H9 (cell line): Measurements from ENCODE around the gene KCNMB3. TPM values are rescaled to one million over a fixed set of nuclear protein-coding genes. Genes with fewer than 3 reads are reported as not detected.

Experiments used
- DNase-seq: peaks from one replicate; pipeline ENCODE4 v3.0.0-alpha.2; 2017
- H2AFZ ChIP-seq: one replicate; pipeline ENCODE4 v1.6.1; 2013; ENCODE audit warnings: mild to moderate bottlenecking, low read length, control low read depth, moderate library complexity
- H2AK5ac ChIP-seq: 2 replicates; pipeline ENCODE4 v1.6.1; 2013; ENCODE audit warnings: low read length, control low read depth, mixed read lengths; ENCODE audit not compliant: insufficient read length
- H2BK120ac ChIP-seq: one replicate; pipeline ENCODE4 v1.6.1; 2013; ENCODE audit warnings: low read depth, mild to moderate bottlenecking, low read length, control low read depth, inconsistent platforms; ENCODE audit not compliant: poor library complexity, severe bottlenecking
- H2BK12ac ChIP-seq: 2 replicates; pipeline ENCODE4 v1.6.1; 2013; ENCODE audit warnings: low read length, control low read depth, mixed read lengths, low read depth; ENCODE audit not compliant: insufficient read length
- H2BK15ac ChIP-seq: 2 replicates; pipeline ENCODE4 v1.6.1; 2013; ENCODE audit warnings: low read depth, low read length, control low read depth
- H2BK20ac ChIP-seq: one replicate; pipeline ENCODE4 v1.6.1; 2013; ENCODE audit warnings: low read depth, mild to moderate bottlenecking, low read length, control low read depth, inconsistent platforms; ENCODE audit not compliant: poor library complexity, severe bottlenecking
- H2BK5ac ChIP-seq: 2 replicates; pipeline ENCODE4 v1.6.1; 2013; ENCODE audit warnings: low read length, control low read depth, mixed read lengths; ENCODE audit not compliant: insufficient read length
- H3K14ac ChIP-seq: 2 replicates; pipeline ENCODE4 v1.6.1; 2013; ENCODE audit warnings: low read length, control low read depth; ENCODE audit not compliant: insufficient read depth
- H3K18ac ChIP-seq: 2 replicates; pipeline ENCODE4 v1.6.1; 2013; ENCODE audit warnings: low read depth, mild to moderate bottlenecking, mixed read lengths, low read length, control low read depth; ENCODE audit not compliant: insufficient read length
- H3K23ac ChIP-seq: 2 replicates; pipeline ENCODE4 v1.6.1; 2013; ENCODE audit warnings: low read length, control low read depth, mixed read lengths, low read depth; ENCODE audit not compliant: insufficient read length
- H3K23me2 ChIP-seq: 2 replicates; pipeline ENCODE4 v1.6.1; 2013; ENCODE audit warnings: low read depth, mild to moderate bottlenecking, mixed read lengths, low read length, control low read depth; ENCODE audit not compliant: insufficient read length, poor library complexity, severe bottlenecking
- H3K27ac ChIP-seq: 2 replicates; pipeline ENCODE4 v1.5.1; 2013; ENCODE audit warnings: low read length, control low read depth, mixed read lengths, low read depth; ENCODE audit not compliant: insufficient read length
- H3K27me3 ChIP-seq: 2 replicates; pipeline ENCODE4 v1.6.1; 2013; ENCODE audit warnings: low read length, control low read depth, inconsistent platforms; ENCODE audit not compliant: insufficient read depth
- H3K4ac ChIP-seq: 2 replicates; pipeline ENCODE4 v1.6.1; 2013; ENCODE audit warnings: low read depth, mild to moderate bottlenecking, control low read depth, inconsistent platforms, low read length, moderate library complexity
- H3K4me1 ChIP-seq: 2 replicates; pipeline ENCODE4 v1.6.1; 2013; ENCODE audit warnings: low read length, control low read depth, inconsistent platforms; ENCODE audit not compliant: insufficient read depth
- H3K4me2 ChIP-seq: 2 replicates; pipeline ENCODE4 v1.6.1; 2013; ENCODE audit warnings: low read length, control low read depth, mixed read lengths; ENCODE audit not compliant: insufficient read length, insufficient read depth
- H3K56ac ChIP-seq: 2 replicates; pipeline ENCODE4 v1.6.1; 2013; ENCODE audit warnings: low read depth, mild to moderate bottlenecking, mixed read lengths, low read length, control low read depth; ENCODE audit not compliant: insufficient read length
- H3K79me1 ChIP-seq: 2 replicates; pipeline ENCODE4 v1.6.1; 2013; ENCODE audit warnings: low read depth, mild to moderate bottlenecking, moderate library complexity, low read length, control low read depth, inconsistent platforms; ENCODE audit not compliant: insufficient read depth, poor library complexity, severe bottlenecking
- H3K79me2 ChIP-seq: 2 replicates; pipeline ENCODE4 v1.6.1; 2013; ENCODE audit warnings: low read length, control low read depth, inconsistent platforms; ENCODE audit not compliant: insufficient read depth
- H3K9ac ChIP-seq: 2 replicates; pipeline ENCODE4 v1.6.1; 2013; ENCODE audit warnings: low read length, control low read depth, mixed read lengths; ENCODE audit not compliant: insufficient read length; ENCODE audit errors: extremely low read depth
- H3K9me3 ChIP-seq: one replicate; pipeline ENCODE4 v1.6.1; 2013; ENCODE audit warnings: low read depth, low read length, inconsistent platforms; ENCODE audit not compliant: control insufficient read depth
- H3T11ph ChIP-seq: one replicate; pipeline ENCODE4 v1.6.1; 2013; ENCODE audit warnings: mild to moderate bottlenecking, low read length, control low read depth, inconsistent platforms
- H4K20me1 ChIP-seq: one replicate; pipeline ENCODE4 v1.6.1; 2013; ENCODE audit not compliant: control insufficient read depth, insufficient read length, insufficient read depth
- H4K5ac ChIP-seq: 2 replicates; pipeline ENCODE4 v1.6.1; 2013; ENCODE audit warnings: low read depth, mild to moderate bottlenecking, mixed read lengths, low read length, control low read depth; ENCODE audit not compliant: insufficient read length
- H4K8ac ChIP-seq: replicated peaks from 2 replicates; pipeline ENCODE4 v1.6.1; 2013; ENCODE audit warnings: low read length, control low read depth, mixed read lengths, low read depth; ENCODE audit not compliant: insufficient read length
- H4K91ac ChIP-seq: 2 replicates; pipeline ENCODE4 v1.6.1; 2013; ENCODE audit warnings: low read depth, mild to moderate bottlenecking, moderate library complexity, mixed read lengths, low read length, control low read depth; ENCODE audit not compliant: insufficient read length
- H3K27ac Mint-ChIP-seq, 3 experiments: 2 replicates in 2 of 3; 3 replicates in 1 of 3; pipeline ENCODE4 v1.8.0; 2020 to 2021; ENCODE audit warnings: mixed read lengths in 3 of 3, mild to moderate bottlenecking in 1 of 3, moderate library complexity in 1 of 3
- H3K27me3 Mint-ChIP-seq: 2 replicates; pipeline ENCODE4 v1.8.0; 2021; ENCODE audit warnings: low read depth, mild to moderate bottlenecking, moderate library complexity, mixed read lengths
- H3K36me3 Mint-ChIP-seq, 3 experiments: 2 replicates in 2 of 3; 3 replicates in 1 of 3; pipeline ENCODE4 v1.8.0; 2020 to 2021; ENCODE audit warnings: low read depth in 3 of 3, mixed read lengths in 3 of 3; ENCODE audit not compliant: insufficient read depth in 1 of 3
- H3K4me1 Mint-ChIP-seq, 2 experiments: 2 replicates each; pipeline ENCODE4 v1.8.0; 2020; ENCODE audit warnings: mixed read lengths in 2 of 2
- H3K4me3 Mint-ChIP-seq, 2 experiments: 2 replicates in 1 of 2; 3 replicates in 1 of 2; pipeline ENCODE4 v1.8.0; 2020 to 2021; ENCODE audit warnings: mild to moderate bottlenecking in 2 of 2, mixed read lengths in 2 of 2, moderate library complexity in 1 of 2
- H3K9me3 Mint-ChIP-seq, 2 experiments: 2 replicates in 1 of 2; 3 replicates in 1 of 2; pipeline ENCODE4 v1.8.0; 2020; ENCODE audit warnings: mild to moderate bottlenecking in 2 of 2, mixed read lengths in 2 of 2, moderate library complexity in 1 of 2
- CTCF ChIP-seq: fragments of 200-600 bp; sonication (generic); conservative IDR thresholded peaks from 3 replicates; pipeline ENCODE4 v1.8.0; 2021; ENCODE audit warnings: antibody characterized with exemption, mild to moderate bottlenecking
- WGBS: extraction: QIAGEN DNeasy Blood & Tissue Kit; methylation state at CpG from one replicate; pipeline ENCODE4 v1.1.7; 2013; ENCODE audit warnings: missing lambda C conversion rate, low lambda C conversion rate, mixed read lengths; ENCODE audit not compliant: insufficient read length; ENCODE audit errors: extremely low coverage; 5-methylcytosine and 5-hydroxymethylcytosine counted together
- total RNA-seq: library from RNA; stranded (reverse); gene quantifications from 2 replicates; pipeline ENCODE4 v1.2.1, GENCODE V29; 2021

Gene KCNMB3
- total RNA-seq, 1 experiment from 2014 or later: 1.6 TPM

GRCh38 chr3:179196098-179196497, 54.8 kb downstream of the KCNMB3 start:
- Histone ChIP-seq H3K18ac (no peak overlapping the region), H3T11ph (no peak overlapping the region), H2AFZ (no peak overlapping the region), H4K8ac (no peak overlapping the region), H3K23ac (no peak overlapping the region), H3K27ac (no peak overlapping the region), H3K27me3 (no peaks in the 10 kb centered on the region), H3K23me2 (no peaks in the 10 kb centered on the region), H2BK120ac (no peak overlapping the region), H3K4me1 (no peaks in the 10 kb centered on the region; the same call in 1 of the 2 replicates), H2BK20ac (no peak overlapping the region), H3K79me1 (no peaks in the 10 kb centered on the region), H2BK12ac (no peak overlapping the region), H4K91ac (no peak overlapping the region), H4K20me1 (no peaks in the 10 kb centered on the region), H3K56ac (no peak overlapping the region), H3K4me2 (no peak overlapping the region), H3K9me3 (no peaks in the 10 kb centered on the region), H3K14ac (no peak overlapping the region), H2AK5ac (no peak overlapping the region), H2BK15ac (no peak overlapping the region), H4K5ac (no peak overlapping the region), H3K9ac (no peak overlapping the region), H3K79me2 (no peaks in the 10 kb centered on the region), H2BK5ac (no peak overlapping the region), H3K4ac (no peak overlapping the region)
- Mint-ChIP-seq H3K36me3 (peaks cover 3 to 9% (median 7%) of the 10 kb centered on the region in 3 experiments; a peak in 6 of 7 replicates), H3K4me1 (peaks cover 21 to 27% of the 10 kb centered on the region in 2 experiments), H3K4me3 (no peak overlapping the region), H3K9me3 (no peaks in the 10 kb centered on the region), H3K27ac (peak overlapping the region in 1 of 3 experiments; percentile 40; a peak in 1 of 7 replicates), H3K27me3 (no peaks in the 10 kb centered on the region)
- no peak for TF ChIP-seq CTCF
- no peak for DNase-seq
- WGBS: no CpG with 5 or more reads among the region's 1 CpG
